Measurements from ENCODE around the gene PRKCA.
"Not testable (repeated sequence)": the region's sequence is repeated elsewhere in the genome, so short reads cannot be mapped to it uniquely, and the experiment has no call there.

Gene PRKCA

DNA sequence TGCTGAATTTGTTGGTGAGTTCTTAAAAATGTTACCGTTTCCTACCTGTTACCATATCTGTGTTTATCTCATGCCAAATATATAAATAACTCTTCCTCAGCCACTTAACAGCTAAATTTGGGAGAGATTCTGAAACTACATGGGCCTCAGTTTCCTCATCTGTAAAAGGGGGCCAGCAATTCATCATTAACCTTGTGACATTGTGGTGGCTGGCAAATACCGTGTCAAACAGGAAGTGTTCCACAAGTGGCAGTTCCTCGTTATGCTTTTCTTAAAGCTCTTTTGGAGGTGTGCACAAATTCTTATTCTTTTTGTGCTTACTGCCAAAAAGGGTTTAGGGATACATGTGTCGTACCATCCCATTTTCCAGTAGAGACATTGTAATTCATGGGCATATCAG lies 312.1 kb downstream of the PRKCA start:
- TF ChIP-seq, protein P1, sequence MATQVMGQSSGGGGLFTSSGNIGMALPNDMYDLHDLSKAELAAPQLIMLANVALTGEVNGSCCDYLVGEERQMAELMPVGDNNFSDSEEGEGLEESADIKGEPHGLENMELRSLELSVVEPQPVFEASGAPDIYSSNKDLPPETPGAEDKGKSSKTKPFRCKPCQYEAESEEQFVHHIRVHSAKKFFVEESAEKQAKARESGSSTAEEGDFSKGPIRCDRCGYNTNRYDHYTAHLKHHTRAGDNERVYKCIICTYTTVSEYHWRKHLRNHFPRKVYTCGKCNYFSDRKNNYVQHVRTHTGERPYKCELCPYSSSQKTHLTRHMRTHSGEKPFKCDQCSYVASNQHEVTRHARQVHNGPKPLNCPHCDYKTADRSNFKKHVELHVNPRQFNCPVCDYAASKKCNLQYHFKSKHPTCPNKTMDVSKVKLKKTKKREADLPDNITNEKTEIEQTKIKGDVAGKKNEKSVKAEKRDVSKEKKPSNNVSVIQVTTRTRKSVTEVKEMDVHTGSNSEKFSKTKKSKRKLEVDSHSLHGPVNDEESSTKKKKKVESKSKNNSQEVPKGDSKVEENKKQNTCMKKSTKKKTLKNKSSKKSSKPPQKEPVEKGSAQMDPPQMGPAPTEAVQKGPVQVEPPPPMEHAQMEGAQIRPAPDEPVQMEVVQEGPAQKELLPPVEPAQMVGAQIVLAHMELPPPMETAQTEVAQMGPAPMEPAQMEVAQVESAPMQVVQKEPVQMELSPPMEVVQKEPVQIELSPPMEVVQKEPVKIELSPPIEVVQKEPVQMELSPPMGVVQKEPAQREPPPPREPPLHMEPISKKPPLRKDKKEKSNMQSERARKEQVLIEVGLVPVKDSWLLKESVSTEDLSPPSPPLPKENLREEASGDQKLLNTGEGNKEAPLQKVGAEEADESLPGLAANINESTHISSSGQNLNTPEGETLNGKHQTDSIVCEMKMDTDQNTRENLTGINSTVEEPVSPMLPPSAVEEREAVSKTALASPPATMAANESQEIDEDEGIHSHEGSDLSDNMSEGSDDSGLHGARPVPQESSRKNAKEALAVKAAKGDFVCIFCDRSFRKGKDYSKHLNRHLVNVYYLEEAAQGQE (IDR thresholded peaks at IDR 0.05; ENCODE audit: insufficient replicate concordance, low read depth), result no peak
- TF ChIP-seq SPI1 (IDR thresholded peaks at IDR 0.05; ENCODE audit: borderline replicate concordance, low read depth), result peak; percentile 62; the same call in 1 of the 2 replicates
- no peak overlapping the region for H3K4me3 ChIP-seq (replicated peaks; ENCODE audit: insufficient read depth, low read length)
- DNase-seq (ENCODE audit: low read depth in 1 of 2, low spot score in 1 of 2), result peak; percentile 6 to 10
- H3K27me3 ChIP-seq (ENCODE audit: insufficient read depth, poor library complexity, severe bottlenecking), result no peaks in the 10 kb centered on the region
- peak overlapping the region; percentile 7; the same call in 1 of the 2 replicates for H3K27ac ChIP-seq (replicated peaks)

DNA sequence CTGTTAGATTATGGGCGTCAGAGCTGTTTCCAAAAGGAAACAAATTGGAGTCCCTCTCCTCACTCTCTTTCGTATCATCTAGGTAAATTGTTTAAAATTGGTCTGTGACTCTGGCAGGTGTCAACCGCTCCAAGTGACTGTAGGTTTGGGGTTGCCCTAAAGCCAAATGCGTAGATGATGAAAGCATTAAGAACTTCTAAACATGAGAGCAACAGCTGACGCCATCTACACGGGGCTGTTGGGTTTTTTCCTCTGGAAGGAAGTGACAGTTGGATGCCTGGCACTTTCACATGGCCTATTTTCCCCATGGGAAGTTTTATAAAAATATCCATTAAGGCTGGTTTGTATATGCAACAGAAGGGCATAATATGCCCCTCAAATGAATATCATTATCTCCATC lies 316.8 kb downstream of the PRKCA start:
- H3K4me3 ChIP-seq (replicated peaks; ENCODE audit: insufficient read depth, low read length), result no peak overlapping the region
- DNase-seq (ENCODE audit: low read depth in 1 of 2, low spot score in 1 of 2), result no peak
- TF ChIP-seq, protein P2, sequence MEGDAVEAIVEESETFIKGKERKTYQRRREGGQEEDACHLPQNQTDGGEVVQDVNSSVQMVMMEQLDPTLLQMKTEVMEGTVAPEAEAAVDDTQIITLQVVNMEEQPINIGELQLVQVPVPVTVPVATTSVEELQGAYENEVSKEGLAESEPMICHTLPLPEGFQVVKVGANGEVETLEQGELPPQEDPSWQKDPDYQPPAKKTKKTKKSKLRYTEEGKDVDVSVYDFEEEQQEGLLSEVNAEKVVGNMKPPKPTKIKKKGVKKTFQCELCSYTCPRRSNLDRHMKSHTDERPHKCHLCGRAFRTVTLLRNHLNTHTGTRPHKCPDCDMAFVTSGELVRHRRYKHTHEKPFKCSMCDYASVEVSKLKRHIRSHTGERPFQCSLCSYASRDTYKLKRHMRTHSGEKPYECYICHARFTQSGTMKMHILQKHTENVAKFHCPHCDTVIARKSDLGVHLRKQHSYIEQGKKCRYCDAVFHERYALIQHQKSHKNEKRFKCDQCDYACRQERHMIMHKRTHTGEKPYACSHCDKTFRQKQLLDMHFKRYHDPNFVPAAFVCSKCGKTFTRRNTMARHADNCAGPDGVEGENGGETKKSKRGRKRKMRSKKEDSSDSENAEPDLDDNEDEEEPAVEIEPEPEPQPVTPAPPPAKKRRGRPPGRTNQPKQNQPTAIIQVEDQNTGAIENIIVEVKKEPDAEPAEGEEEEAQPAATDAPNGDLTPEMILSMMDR (IDR thresholded peaks at IDR 0.05; ENCODE audit: insufficient read depth, low read length), result no peak
- TF ChIP-seq POLR2AphosphoS5 (IDR thresholded peaks at IDR 0.05; ENCODE audit: low read depth) (no peak), GABPA (IDR thresholded peaks at IDR 0.05; ENCODE audit: low read depth) (no peak), SPI1 (IDR thresholded peaks at IDR 0.05; ENCODE audit: borderline replicate concordance, low read depth) (no peak)
- TF ChIP-seq, protein P1 (IDR thresholded peaks at IDR 0.05; ENCODE audit: insufficient replicate concordance, low read depth), result no peak
- no peaks in the 10 kb centered on the region for H3K27me3 ChIP-seq (ENCODE audit: insufficient read depth, poor library complexity, severe bottlenecking)
- no peak overlapping the region for H3K27ac ChIP-seq (replicated peaks)

DNA sequence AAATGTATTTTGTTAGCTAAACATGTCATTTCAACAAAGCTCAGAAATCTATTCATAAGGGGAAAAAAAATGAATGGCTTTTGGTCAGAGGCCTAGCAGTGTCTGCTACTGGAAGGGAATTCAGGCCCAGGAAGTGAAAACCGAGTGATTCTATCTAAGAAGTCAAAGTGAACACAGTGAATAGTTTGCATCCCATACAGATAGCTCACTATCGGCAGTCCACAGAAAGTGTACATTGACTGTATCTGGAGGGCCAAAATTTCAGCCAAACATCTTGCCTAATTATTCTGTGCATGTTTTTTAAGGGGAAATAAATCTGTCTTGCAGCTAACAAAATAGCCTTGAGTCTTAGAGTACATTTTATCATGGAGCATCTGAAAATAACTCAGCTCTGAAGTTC lies 318.1 kb downstream of the PRKCA start:
- no peaks in the 10 kb centered on the region for H3K27me3 ChIP-seq (ENCODE audit: insufficient read depth, poor library complexity, severe bottlenecking)
- H3K4me3 ChIP-seq (replicated peaks; ENCODE audit: insufficient read depth, low read length), result no peak overlapping the region
- DNase-seq (ENCODE audit: low read depth in 1 of 2, low spot score in 1 of 2), result no peak
- TF ChIP-seq, protein P1 (IDR thresholded peaks at IDR 0.05; ENCODE audit: insufficient replicate concordance, low read depth), result no peak
- H3K27ac ChIP-seq (replicated peaks), result no peak overlapping the region

DNA sequence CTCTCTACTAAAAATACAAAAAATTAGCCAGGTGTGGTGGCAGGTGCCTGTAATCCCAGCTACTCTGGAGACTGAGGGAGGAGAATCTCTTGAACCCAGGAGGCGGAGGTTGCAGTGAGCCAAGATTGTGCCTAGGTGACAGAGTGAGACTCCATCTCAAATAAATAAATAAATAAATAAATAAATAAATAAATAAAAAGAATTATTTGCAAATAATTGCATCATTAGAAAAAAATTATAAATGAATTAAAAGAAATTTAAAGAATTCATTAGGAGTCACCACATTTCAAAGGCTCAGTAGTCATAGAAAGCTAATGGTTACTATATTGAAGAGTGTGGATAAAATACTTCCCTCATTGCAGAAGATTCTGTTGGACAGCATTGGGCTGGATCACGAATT lies 322.2 kb downstream of the PRKCA start:
- not testable (repeated sequence) for DNase-seq (ENCODE audit: low read depth in 1 of 2, low spot score in 1 of 2); H3K4me3 ChIP-seq (replicated peaks; ENCODE audit: insufficient read depth, low read length); H3K27ac ChIP-seq (replicated peaks); H3K27me3 ChIP-seq (ENCODE audit: insufficient read depth, poor library complexity, severe bottlenecking)

DNA sequence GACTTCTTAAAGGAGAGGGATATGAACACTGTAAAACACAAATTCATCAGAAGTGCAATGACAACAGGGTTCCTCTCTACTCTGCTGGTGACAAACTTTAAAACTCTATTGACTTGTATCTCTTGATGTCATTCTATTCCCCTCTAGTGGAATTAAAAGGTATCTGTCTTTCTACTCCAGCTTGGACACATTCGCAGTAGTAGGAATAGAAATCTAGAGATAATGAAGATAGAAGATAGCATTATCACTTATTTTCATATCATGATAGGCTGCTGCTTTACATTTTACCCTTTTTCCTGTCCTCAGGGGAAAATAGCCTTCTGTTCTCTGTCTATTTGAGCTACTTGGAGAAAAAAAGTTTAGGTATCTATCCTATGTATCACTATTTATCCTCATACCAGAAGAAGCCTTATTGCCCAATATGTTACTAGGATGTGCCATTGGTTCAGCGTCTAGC lies 322.9 kb downstream of the PRKCA start:
- TF ChIP-seq GABPA (IDR thresholded peaks at IDR 0.05; ENCODE audit: low read depth) (no peak), POLR2AphosphoS5 (IDR thresholded peaks at IDR 0.05; ENCODE audit: low read depth) (no peak), SPI1 (IDR thresholded peaks at IDR 0.05; ENCODE audit: borderline replicate concordance, low read depth) (no peak)
- TF ChIP-seq, protein P2 (IDR thresholded peaks at IDR 0.05; ENCODE audit: insufficient read depth, low read length), result no peak
- TF ChIP-seq, protein P1 (IDR thresholded peaks at IDR 0.05; ENCODE audit: insufficient replicate concordance, low read depth), result no peak

More for the DNA sequence above, 322.9 kb downstream of the PRKCA start:
- Histone ChIP-seq H3K27ac (replicated peaks) (no peak overlapping the region), H3K4me3 (replicated peaks; ENCODE audit: insufficient read depth, low read length) (no peak overlapping the region), H3K27me3 (ENCODE audit: insufficient read depth, poor library complexity, severe bottlenecking) (no peaks in the 10 kb centered on the region)
- DNase-seq (ENCODE audit: low read depth in 1 of 2, low spot score in 1 of 2), result no peak

Data from HL-60 (cell line).